Bronchial epithelial cell (primary cell): ENCODE results near the gene DOCK9. TPM values are rescaled to one million over a fixed set of nuclear protein-coding genes. Genes with fewer than 3 reads are reported as not detected.

Source experiments
- DNase-seq: peaks from one replicate; pipeline ENCODE4 v3.0.0-alpha.2; 2010; ENCODE audit warnings: low read depth
- FAIRE-seq: peaks from 2 replicates; lab custom pipeline; 2011; peaks lifted over from hg19 to GRCh38; lab: Jason Lieb, UNC
- H3K27me3 ChIP-seq: 2 replicates; pipeline ENCODE4 v1.5.1; 2011; ENCODE audit warnings: low read length; ENCODE audit not compliant: control insufficient read depth, insufficient read depth
- H3K36me3 ChIP-seq: 2 replicates; pipeline ENCODE4 v1.5.1; 2011; ENCODE audit warnings: low read length; ENCODE audit not compliant: control insufficient read depth, insufficient read depth
- H3K4me3 ChIP-seq: 2 replicates; pipeline ENCODE4 v1.5.1; 2011; ENCODE audit warnings: mild to moderate bottlenecking, low read depth, low read length, control low read depth
- CTCF ChIP-seq: IDR thresholded peaks from 2 replicates; pipeline ENCODE4 v1.5.1; 2011; ENCODE audit warnings: mild to moderate bottlenecking, moderate library complexity, low read length, control low read depth, inconsistent platforms; ENCODE audit not compliant: insufficient read depth, severe bottlenecking
- total RNA-seq: library from RNA; depleted of rRNA; stranded (reverse); fragments of >200 nt; gene quantifications from 2 replicates; pipeline ENCODE4 v1.2.1, GENCODE V29; 2014

DOCK9 gene
- total RNA-seq, 1 donor from 2014 or later = 72.9 TPM

- FAIRE-seq = no peak
- no peak for TF ChIP-seq CTCF
- no peak overlapping the region for H3K4me3 ChIP-seq
Measured at GRCh38 chr13:98921015-98921580, 56.8 kb downstream of the DOCK9 start.

GRCh38 chr13:98919566-98919965 is 58.3 kb downstream of the DOCK9 start:
- Histone ChIP-seq H3K27me3 (no peaks in the 10 kb centered on the region), H3K4me3 (no peak overlapping the region), H3K36me3 (no peaks in the 10 kb centered on the region)
- DNase-seq (no peak), FAIRE-seq (no peak)
- TF ChIP-seq CTCF = no peak

More at GRCh38 chr13:98921015-98921580, 56.8 kb downstream of the DOCK9 start:
- Histone ChIP-seq H3K27me3 (no peaks in the 10 kb centered on the region), H3K36me3 (no peaks in the 10 kb centered on the region)
- DNase-seq = no peak

- DNase-seq (no peak), FAIRE-seq (no peak)
- no peak overlapping the region for H3K4me3 ChIP-seq
- H3K36me3 ChIP-seq = peaks cover 3% of the 10 kb centered on the region
- H3K27me3 ChIP-seq = no peaks in the 10 kb centered on the region
- TF ChIP-seq CTCF = no peak
Measured at GRCh38 chr13:98918771-98919170, 59.1 kb downstream of the DOCK9 start.

GRCh38 chr13:98917116-98917515 is 60.7 kb downstream of the DOCK9 start:
- Histone ChIP-seq H3K27me3 (no peaks in the 10 kb centered on the region), H3K4me3 (no peak overlapping the region), H3K36me3 (peaks cover 3% of the 10 kb centered on the region)
- no peak for FAIRE-seq
- no peak for DNase-seq
- TF ChIP-seq CTCF = no peak

- H3K27me3 ChIP-seq = no peaks in the 10 kb centered on the region
- no peak for TF ChIP-seq CTCF
- DNase-seq = no peak
- no peak for FAIRE-seq
- H3K36me3 ChIP-seq = peaks cover 3% of the 10 kb centered on the region
- H3K4me3 ChIP-seq = no peak overlapping the region
Measured at GRCh38 chr13:98916403-98916802, 61.5 kb downstream of the DOCK9 start.

GRCh38 chr13:98915981-98916380 is 61.9 kb downstream of the DOCK9 start:
- DNase-seq = no peak
- peaks cover 3% of the 10 kb centered on the region for H3K36me3 ChIP-seq
- no peak for FAIRE-seq
- H3K27me3 ChIP-seq = no peaks in the 10 kb centered on the region
- no peak overlapping the region for H3K4me3 ChIP-seq
- TF ChIP-seq CTCF = no peak
